HepG2 (cell line): Measurements from ENCODE around the gene GGA1. TPM values are rescaled to one million over a fixed set of nuclear protein-coding genes. Genes with fewer than 3 reads are reported as not detected.
A peak's percentile ranks its signal among the peaks of the same experiment; 100 is the strongest.

Experiments used
- ATAC-seq: fragments of 200-7000 bp; cut with Tn5 transposase; 3 replicates; pipeline ENCODE4 v1.9.1; 2020; ENCODE audit warnings: mild to moderate bottlenecking, moderate library complexity
- BruUV-seq: library from RNA; stranded (reverse); fragments of 400-500 nt; replicated peaks from 2 replicates; lab custom pipeline; 2021; lab: Mats Ljungman, UMichigan
- CTCF ChIA-PET: fragments of 300-600 bp; formaldehyde crosslinking; extraction: SDS; loops from one replicate; lab custom pipeline; 2021; ENCODE audit warnings: low total read pairs, inconsistent platforms, low intra/inter-chr PET ratio; lab: Yijun Ruan, JAX
- POLR2A ChIA-PET: fragments of 350-600 bp; sonication (Branson Sonifier 250); formaldehyde crosslinking; loops from one replicate; lab custom pipeline; 2020; ENCODE audit warnings: antibody characterized with exemption, inconsistent platforms; lab: Yijun Ruan, JAX
- DNase-seq: peaks from one replicate; pipeline ENCODE4 v3.0.0-alpha.2; 2015; ENCODE audit warnings: low spot score
- FAIRE-seq: peaks from 3 replicates; lab custom pipeline; 2011; peaks lifted over from hg19 to GRCh38; lab: Jason Lieb, UNC
- H2AFZ ChIP-seq: one replicate; pipeline ENCODE4 v1.6.1; 2011; ENCODE audit warnings: low read length, inconsistent platforms
- H3K27ac ChIP-seq: fragments of 300-600 bp; 3 replicates; pipeline ENCODE4 v1.8.0; 2011; ENCODE audit warnings: mixed run types, mild to moderate bottlenecking, mixed read lengths, low read length, inconsistent platforms; ENCODE audit not compliant: insufficient read depth; ENCODE audit errors: extremely low read length
- H3K27me3 ChIP-seq, 2 experiments: fragments of 200-600 bp in 1 of 2; 2 replicates in 1 of 2; 3 replicates in 1 of 2; pipeline versions ENCODE4 v1.6.0 to v1.8.0; 2011; ENCODE audit warnings: low read length in 2 of 2, mild to moderate bottlenecking in 2 of 2, moderate library complexity in 2 of 2, inconsistent platforms in 1 of 2; ENCODE audit not compliant: insufficient read depth in 2 of 2, control insufficient read depth in 1 of 2
- H3K36me3 ChIP-seq, 2 experiments: fragments of 200-600 bp in 1 of 2; replicated peaks in 1 of 2; 2 replicates in 1 of 2; 3 replicates in 1 of 2; pipeline versions ENCODE4 v1.5.1 to v1.8.0; 2011; ENCODE audit warnings: low read length in 2 of 2, inconsistent platforms in 1 of 2; ENCODE audit not compliant: insufficient read depth in 2 of 2, control insufficient read depth in 1 of 2
- H3K4me1 ChIP-seq: 2 replicates; pipeline ENCODE4 v1.5.1; 2012; ENCODE audit warnings: low read length, inconsistent platforms; ENCODE audit not compliant: insufficient read depth
- H3K4me2 ChIP-seq: 2 replicates; pipeline ENCODE4 v1.6.0; 2011; ENCODE audit warnings: low read depth, low read length, inconsistent platforms
- H3K4me3 ChIP-seq, 3 experiments: fragments of 200-600 bp in 1 of 3; sonication (generic), shearing (Covaris generic) in 1 of 3; replicated peaks in 1 of 3; 2 replicates each; pipeline ENCODE4 v1.5.1; 2011 to 2016; ENCODE audit warnings: low read length in 3 of 3, inconsistent platforms in 2 of 3, low read depth in 2 of 3, mild to moderate bottlenecking in 2 of 3, control low read depth in 1 of 3, mixed read lengths in 1 of 3; ENCODE audit not compliant: insufficient read depth in 1 of 3
- H3K79me2 ChIP-seq: one replicate; pipeline ENCODE4 v1.6.1; 2011; ENCODE audit warnings: low read length, inconsistent platforms; ENCODE audit not compliant: insufficient read depth
- H3K9ac ChIP-seq: 2 replicates; pipeline ENCODE4 v1.6.0; 2011; ENCODE audit warnings: mild to moderate bottlenecking, low read depth, low read length, inconsistent platforms; ENCODE audit not compliant: insufficient read depth
- H3K9me3 ChIP-seq: 2 replicates; pipeline ENCODE4 v1.5.1; 2012; ENCODE audit warnings: mild to moderate bottlenecking, low read length
- H4K20me1 ChIP-seq: 2 replicates; pipeline ENCODE4 v1.6.0; 2011; ENCODE audit warnings: inconsistent platforms, mild to moderate bottlenecking, low read length, moderate library complexity; ENCODE audit not compliant: insufficient read depth
- CBX2 ChIP-seq, 2 experiments: fragments of 200-600 bp in 1 of 2; sonication (generic); formaldehyde crosslinking in 1 of 2; IDR thresholded peaks; 2 replicates each; pipeline versions ENCODE4 v1.7.0 to v1.8.1; 2018 to 2022; ENCODE audit warnings: low read depth in 2 of 2, low read length in 1 of 2, mild to moderate bottlenecking in 1 of 2, missing genetic modification reagents in 1 of 2
- CC2D1A ChIP-seq: sonication (generic); formaldehyde crosslinking; IDR thresholded peaks from 2 replicates; pipeline ENCODE4 v1.8.1; 2023; ENCODE audit warnings: mild to moderate bottlenecking, missing genetic modification reagents
- CCDC6 ChIP-seq: sonication (generic); formaldehyde crosslinking; IDR thresholded peaks from 2 replicates; pipeline ENCODE4 v1.8.1; 2022; ENCODE audit warnings: mild to moderate bottlenecking, missing genetic modification reagents, moderate library complexity
- CHCHD3 ChIP-seq: sonication (generic); formaldehyde crosslinking; IDR thresholded peaks from 2 replicates; pipeline ENCODE4 v1.8.0; 2022; ENCODE audit warnings: mild to moderate bottlenecking, missing genetic modification reagents, moderate library complexity
- HNRNPK ChIP-seq: fragments of 200-400 bp; formaldehyde crosslinking; IDR thresholded peaks from 2 replicates; pipeline ENCODE4 v1.6.1; 2018; ENCODE audit warnings: low read length, low read depth, moderate library complexity, mild to moderate bottlenecking; ENCODE audit not compliant: poor library complexity, severe bottlenecking
- KDM3A ChIP-seq: IDR thresholded peaks from 2 replicates; pipeline ENCODE4 v1.6.1; 2018; ENCODE audit warnings: low read depth, missing compliant biosample characterization
- NFKB2 ChIP-seq: sonication (generic); formaldehyde crosslinking; IDR thresholded peaks from 2 replicates; pipeline ENCODE4 v1.4.0; 2020; ENCODE audit warnings: missing genetic modification reagents, borderline replicate concordance
- RFXANK ChIP-seq: IDR thresholded peaks from 2 replicates; pipeline ENCODE4 v1.6.1; 2016
- SNAPC2 ChIP-seq: sonication (generic); formaldehyde crosslinking; IDR thresholded peaks from 2 replicates; pipeline ENCODE4 v1.8.1; 2022; ENCODE audit warnings: mild to moderate bottlenecking, missing genetic modification reagents
- ZNF556 ChIP-seq: sonication (generic); formaldehyde crosslinking; IDR thresholded peaks from 2 replicates; pipeline ENCODE4 v1.4.0; 2020; ENCODE audit warnings: mild to moderate bottlenecking, missing genetic modification reagents, borderline replicate concordance
- ZNF660 ChIP-seq: sonication (generic); formaldehyde crosslinking; IDR thresholded peaks from 2 replicates; pipeline ENCODE4 v1.5.1; 2020; ENCODE audit warnings: mild to moderate bottlenecking, low read depth, missing genetic modification reagents, borderline replicate concordance
- ZNF713 ChIP-seq: sonication (generic); formaldehyde crosslinking; IDR thresholded peaks from 2 replicates; pipeline ENCODE4 v1.4.0; 2020; ENCODE audit warnings: mild to moderate bottlenecking, missing genetic modification reagents
- ZNF720 ChIP-seq: sonication (generic); formaldehyde crosslinking; IDR thresholded peaks from 2 replicates; pipeline ENCODE4 v1.4.0; 2020; ENCODE audit warnings: missing genetic modification reagents
- ZSCAN22 ChIP-seq: sonication (generic); formaldehyde crosslinking; IDR thresholded peaks from 2 replicates; pipeline ENCODE4 v1.4.0; 2020; ENCODE audit warnings: mild to moderate bottlenecking, missing genetic modification reagents
- WGBS: methylation state at CpG from one replicate; pipeline ENCODE4 v1.1.6; 2017; ENCODE audit warnings: low lambda C conversion rate; 5-methylcytosine and 5-hydroxymethylcytosine counted together
- in situ Hi-C: cut with HindIII; loops from 2 replicates; pipeline ENCODE4 v1.10.0; 2017; ENCODE audit warnings: low pct_unique_long_range_greater_than_20kb; ENCODE audit not compliant: extremely low pct_ligation_motif_present
- intact Hi-C: fragments of 100-400 bp; cut with micrococcal nuclease; formaldehyde crosslinking; loops from one replicate; pipeline ENCODE4 v1.10.0; 2022; ENCODE audit not compliant: unreplicated experiment
- polyA plus RNA-seq, 8 experiments: library from polyadenylated mRNA; depleted of rRNA in 3 of 8; stranded (reverse) in 7 of 8; unstranded in 1 of 8; fragments of >200 nt; fragmentation: Illumina TruSeq in 4 of 8; extraction: Trizol in 4 of 8; gene quantifications; 2 replicates each; pipeline versions ENCODE4 v1.2.1 to v1.2.3, GENCODE V29; 2011 to 2016; ENCODE audit warnings: low read depth in 4 of 8, missing spikeins in 1 of 8, mixed read lengths in 1 of 8; ENCODE audit not compliant: insufficient read depth in 1 of 8
- total RNA-seq, 5 experiments: library from RNA; depleted of rRNA; stranded (reverse); fragments of >200 nt; fragmentation: Illumina TruSeq; extraction: Trizol; gene quantifications; 2 replicates each; pipeline ENCODE4 v1.2.3, GENCODE V29; 2016; ENCODE audit warnings: low read depth in 1 of 5
- TF ChIP-seq, protein P1 (sequence below): sonication (generic); formaldehyde crosslinking; IDR thresholded peaks from 2 replicates; pipeline ENCODE4 v1.5.0; 2020; ENCODE audit warnings: mild to moderate bottlenecking, missing genetic modification reagents, borderline replicate concordance
- TF ChIP-seq, protein P2 (sequence below): sonication (generic); formaldehyde crosslinking; IDR thresholded peaks from 2 replicates; pipeline ENCODE4 v1.8.1; 2023; ENCODE audit warnings: mild to moderate bottlenecking, missing genetic modification reagents, borderline replicate concordance
- TF ChIP-seq, protein P3 (sequence below), 2 experiments: sonication (generic) in 1 of 2; formaldehyde crosslinking in 1 of 2; IDR thresholded peaks; 2 replicates each; pipeline versions ENCODE4 v1.4.0 to v1.6.1; 2018 to 2020; ENCODE audit warnings: missing genetic modification reagents in 2 of 2, borderline replicate concordance in 1 of 2, low read depth in 1 of 2, mild to moderate bottlenecking in 1 of 2, missing biosample characterization in 1 of 2

The GGA1 gene
- total and polyA plus RNA-seq, 2 of the 13 experiments (the other 11 are each of a cell fraction or from before 2014, with no cell fraction given): 29.1 to 87.2 TPM

DNA sequence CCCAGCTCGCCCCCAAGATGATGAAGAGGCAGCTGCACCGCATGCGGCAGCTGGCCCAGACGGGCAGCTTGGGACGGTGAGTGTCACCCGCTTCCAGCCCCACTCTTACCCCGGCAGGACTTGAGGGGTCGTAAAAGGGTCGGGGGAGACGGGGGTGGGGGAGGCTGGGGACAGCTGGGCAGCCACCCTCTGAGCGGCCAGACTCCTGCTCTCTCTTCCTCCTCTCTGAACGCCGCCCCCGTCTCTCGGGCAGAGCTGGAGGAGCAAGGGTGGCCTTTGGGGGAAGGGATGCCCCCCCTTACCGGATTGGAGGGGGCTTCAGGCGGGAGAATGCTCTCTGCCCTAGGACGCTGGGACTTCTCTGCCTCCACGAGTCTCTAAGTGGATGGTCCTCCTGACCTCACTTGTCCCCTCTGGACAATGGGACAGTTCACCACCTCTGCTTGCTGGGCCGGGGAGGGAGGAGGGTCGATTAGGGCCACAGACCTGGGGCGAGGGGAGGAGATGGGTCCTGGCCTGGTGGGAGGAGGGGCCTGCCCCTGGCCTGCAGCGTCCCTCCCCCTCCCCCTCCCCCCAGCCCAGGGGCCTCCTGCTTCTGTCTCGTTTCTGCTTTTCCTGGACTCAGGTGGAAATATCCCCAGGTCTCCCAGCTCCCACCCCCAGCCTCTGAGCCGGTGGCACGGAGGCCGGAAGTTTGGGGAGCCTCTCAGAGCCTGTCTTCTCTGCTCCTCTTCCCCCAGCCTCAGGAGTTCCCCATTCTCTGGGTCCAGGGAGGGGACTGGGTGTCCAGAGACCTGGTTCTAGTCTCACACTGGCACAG lies 31.3 kb downstream of the GGA1 start:
- ATAC-seq (no peak), DNase-seq (no peak), FAIRE-seq (no peak)
- peak overlapping the region; percentile 90 for H3K4me2 ChIP-seq
- H3K36me3 ChIP-seq: peaks cover 10 to 13% of the 10 kb centered on the region in 2 experiments; a peak in 4 of 5 replicates
- POLR2A ChIA-PET: interaction anchor here (0.6 to 15.8 kb wide), 6 partner anchors 15 to 168 kb away, joined by 3 to 242 read pairs (median 3); partner anchors contain the start of genes GCAT and PDXP
- BruUV-seq: no TSS peak
- no peak overlapping the region for H2AFZ ChIP-seq
- no peaks in the 10 kb centered on the region for H3K9me3 ChIP-seq
- H3K27ac ChIP-seq: peak overlapping the region; percentile 70
- peaks cover 74% of the 10 kb centered on the region for H3K4me1 ChIP-seq
- 0 out of 2 replicates have a peak, but pooled peaks cover 4% of the 10 kb centered on the region for H4K20me1 ChIP-seq
- in situ Hi-C loops (no loop called here), intact Hi-C loops (loop anchor here (2.0 kb wide), 1 partner anchor 31 kb away; the partner anchor contains the start of gene GGA1)
- H3K9ac ChIP-seq: peak overlapping the region; percentile 66
- H3K27me3 ChIP-seq: no peaks in the 10 kb centered on the region
- WGBS: 1% methylated on average over 5 of the region's 27 CpGs
- peak overlapping the region; percentile 72 to 86 (median 76) for H3K4me3 ChIP-seq
- H3K79me2 ChIP-seq: peaks cover 10% of the 10 kb centered on the region
- CTCF ChIA-PET: no interaction called here
- TF ChIP-seq SNAPC2 (CRISPR knock-in tag) (no peak), RFXANK (no peak), ZNF713 (CRISPR knock-in tag) (no peak), CC2D1A (no peak), ZNF720 (CRISPR knock-in tag) (no peak), NFKB2 (0 out of 2 replicates have a peak, but pooled peaks have one; percentile 45), HNRNPK (no peak), CCDC6 (CRISPR knock-in tag) (no peak), CBX2 (IDR thresholded peaks at IDR 0.05; ENCODE audit: low read depth, low read length) (no peak), CBX2 (CRISPR knock-in tag; IDR thresholded peaks at IDR 0.05; ENCODE audit: low read depth) (no peak), ZNF660 (CRISPR knock-in tag) (no peak), ZNF556 (CRISPR knock-in tag) (no peak), CHCHD3 (CRISPR knock-in tag) (no peak), ZSCAN22 (CRISPR knock-in tag) (no peak), KDM3A (no peak)
- TF ChIP-seq, protein P1, sequence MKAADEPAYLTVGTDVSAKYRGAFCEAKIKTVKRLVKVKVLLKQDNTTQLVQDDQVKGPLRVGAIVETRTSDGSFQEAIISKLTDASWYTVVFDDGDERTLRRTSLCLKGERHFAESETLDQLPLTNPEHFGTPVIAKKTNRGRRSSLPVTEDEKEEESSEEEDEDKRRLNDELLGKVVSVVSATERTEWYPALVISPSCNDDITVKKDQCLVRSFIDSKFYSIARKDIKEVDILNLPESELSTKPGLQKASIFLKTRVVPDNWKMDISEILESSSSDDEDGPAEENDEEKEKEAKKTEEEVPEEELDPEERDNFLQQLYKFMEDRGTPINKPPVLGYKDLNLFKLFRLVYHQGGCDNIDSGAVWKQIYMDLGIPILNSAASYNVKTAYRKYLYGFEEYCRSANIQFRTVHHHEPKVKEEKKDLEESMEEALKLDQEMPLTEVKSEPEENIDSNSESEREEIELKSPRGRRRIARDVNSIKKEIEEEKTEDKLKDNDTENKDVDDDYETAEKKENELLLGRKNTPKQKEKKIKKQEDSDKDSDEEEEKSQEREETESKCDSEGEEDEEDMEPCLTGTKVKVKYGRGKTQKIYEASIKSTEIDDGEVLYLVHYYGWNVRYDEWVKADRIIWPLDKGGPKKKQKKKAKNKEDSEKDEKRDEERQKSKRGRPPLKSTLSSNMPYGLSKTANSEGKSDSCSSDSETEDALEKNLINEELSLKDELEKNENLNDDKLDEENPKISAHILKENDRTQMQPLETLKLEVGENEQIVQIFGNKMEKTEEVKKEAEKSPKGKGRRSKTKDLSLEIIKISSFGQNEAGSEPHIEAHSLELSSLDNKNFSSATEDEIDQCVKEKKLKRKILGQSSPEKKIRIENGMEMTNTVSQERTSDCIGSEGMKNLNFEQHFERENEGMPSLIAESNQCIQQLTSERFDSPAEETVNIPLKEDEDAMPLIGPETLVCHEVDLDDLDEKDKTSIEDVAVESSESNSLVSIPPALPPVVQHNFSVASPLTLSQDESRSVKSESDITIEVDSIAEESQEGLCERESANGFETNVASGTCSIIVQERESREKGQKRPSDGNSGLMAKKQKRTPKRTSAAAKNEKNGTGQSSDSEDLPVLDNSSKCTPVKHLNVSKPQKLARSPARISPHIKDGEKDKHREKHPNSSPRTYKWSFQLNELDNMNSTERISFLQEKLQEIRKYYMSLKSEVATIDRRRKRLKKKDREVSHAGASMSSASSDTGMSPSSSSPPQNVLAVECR (CRISPR knock-in tag): 0 out of 2 replicates have a peak, but pooled peaks have one; percentile 9
- TF ChIP-seq, protein P2, sequence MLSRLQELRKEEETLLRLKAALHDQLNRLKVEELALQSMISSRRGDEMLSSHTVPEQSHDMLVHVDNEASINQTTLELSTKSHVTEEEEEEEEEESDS (CRISPR knock-in tag): no peak
- TF ChIP-seq, protein P3, sequence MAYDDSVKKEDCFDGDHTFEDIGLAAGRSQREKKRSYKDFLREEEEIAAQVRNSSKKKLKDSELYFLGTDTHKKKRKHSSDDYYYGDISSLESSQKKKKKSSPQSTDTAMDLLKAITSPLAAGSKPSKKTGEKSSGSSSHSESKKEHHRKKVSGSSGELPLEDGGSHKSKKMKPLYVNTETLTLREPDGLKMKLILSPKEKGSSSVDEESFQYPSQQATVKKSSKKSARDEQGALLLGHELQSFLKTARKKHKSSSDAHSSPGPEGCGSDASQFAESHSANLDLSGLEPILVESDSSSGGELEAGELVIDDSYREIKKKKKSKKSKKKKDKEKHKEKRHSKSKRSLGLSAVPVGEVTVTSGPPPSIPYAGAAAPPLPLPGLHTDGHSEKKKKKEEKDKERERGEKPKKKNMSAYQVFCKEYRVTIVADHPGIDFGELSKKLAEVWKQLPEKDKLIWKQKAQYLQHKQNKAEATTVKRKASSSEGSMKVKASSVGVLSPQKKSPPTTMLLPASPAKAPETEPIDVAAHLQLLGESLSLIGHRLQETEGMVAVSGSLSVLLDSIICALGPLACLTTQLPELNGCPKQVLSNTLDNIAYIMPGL (CRISPR knock-in tag; IDR thresholded peaks at IDR 0.05; ENCODE audit: borderline replicate concordance in 1 of 2, low read depth in 1 of 2): peak in 1 of 2 experiments; percentile 0; a peak in 1 of 4 replicates
